IPS-15b (cell line): ENCODE data around the gene C6orf136.
"Not testable (repeated sequence)": the region's sequence is repeated elsewhere in the genome, so short reads cannot be mapped to it uniquely, and the experiment has no call there.

ENCODE experiments used
- H3K27me3 ChIP-seq: one replicate; pipeline ENCODE4 v1.6.1; 2013; ENCODE audit warnings: low read length; ENCODE audit not compliant: control insufficient read depth, insufficient read depth
- H3K36me3 ChIP-seq: one replicate; pipeline ENCODE4 v1.6.1; 2013; ENCODE audit warnings: low read length; ENCODE audit not compliant: control insufficient read depth, insufficient read depth
- H3K4me1 ChIP-seq: one replicate; pipeline ENCODE4 v1.6.1; 2013; ENCODE audit warnings: mild to moderate bottlenecking, low read length; ENCODE audit not compliant: control insufficient read depth, insufficient read depth
- H3K4me3 ChIP-seq: one replicate; pipeline ENCODE4 v1.5.1; 2013; ENCODE audit warnings: low read depth, low read length
- H3K9ac ChIP-seq: one replicate; pipeline ENCODE4 v1.6.1; 2013; ENCODE audit warnings: low read depth, mild to moderate bottlenecking, low read length
- H3K9me3 ChIP-seq: one replicate; pipeline ENCODE4 v1.6.1; 2013; ENCODE audit warnings: mild to moderate bottlenecking, low read length; ENCODE audit not compliant: control insufficient read depth, insufficient read depth

C6orf136 gene, protein sequence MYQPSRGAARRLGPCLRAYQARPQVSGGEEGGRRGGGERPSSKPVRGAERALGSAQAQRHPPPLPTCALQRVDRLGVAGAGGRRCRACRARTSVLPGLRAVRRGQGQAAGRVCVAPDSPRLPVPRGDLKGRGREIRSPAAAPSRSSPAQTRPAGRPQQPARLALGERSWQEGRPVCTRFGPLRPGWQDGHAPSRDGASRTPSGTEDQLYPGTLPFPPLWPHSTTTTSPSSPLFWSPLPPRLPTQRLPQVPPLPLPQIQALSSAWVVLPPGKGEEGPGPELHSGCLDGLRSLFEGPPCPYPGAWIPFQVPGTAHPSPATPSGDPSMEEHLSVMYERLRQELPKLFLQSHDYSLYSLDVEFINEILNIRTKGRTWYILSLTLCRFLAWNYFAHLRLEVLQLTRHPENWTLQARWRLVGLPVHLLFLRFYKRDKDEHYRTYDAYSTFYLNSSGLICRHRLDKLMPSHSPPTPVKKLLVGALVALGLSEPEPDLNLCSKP

DNA sequence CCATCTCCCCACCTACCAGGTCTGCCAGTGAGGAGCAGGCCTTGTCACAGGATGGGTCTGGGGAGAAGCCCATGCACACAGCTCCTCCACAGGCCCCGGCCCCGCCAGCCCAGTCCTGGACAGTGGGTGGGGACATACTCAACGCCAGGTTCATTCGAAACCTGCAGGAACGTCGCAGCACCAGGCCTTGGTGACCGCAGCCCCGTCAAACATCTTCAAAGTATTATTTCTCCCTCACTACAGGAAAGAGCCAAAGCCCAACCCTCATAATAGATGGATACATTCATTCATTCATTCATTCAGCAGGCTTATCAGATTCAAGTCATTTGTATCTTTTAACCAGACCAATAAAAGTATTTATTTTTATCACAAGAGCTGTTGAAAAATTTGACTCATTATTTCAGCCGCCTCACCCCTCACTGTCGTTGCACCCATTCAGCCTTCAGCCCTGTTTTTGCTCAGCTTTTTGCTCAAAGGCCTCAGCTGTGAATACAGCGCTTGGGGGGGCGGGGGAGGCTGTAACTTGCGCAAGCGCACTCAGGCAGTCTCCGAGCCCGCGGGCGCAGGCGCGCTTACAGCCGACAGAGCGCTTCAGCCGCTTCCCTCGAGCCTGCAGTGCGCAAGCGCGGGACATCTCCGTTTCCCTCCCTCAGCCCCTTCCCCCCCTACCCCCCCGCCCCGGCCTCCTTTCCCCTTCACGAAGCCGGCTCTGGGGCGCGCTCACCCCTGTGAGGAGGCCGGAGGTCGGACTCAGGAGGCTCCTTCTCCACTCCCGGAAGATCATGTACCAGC, at the start of gene C6orf136:
Gene C6orf136 (plus strand): TSS at position 684 of the 792 bp plus-strand sequence. CDS start 99 bp downstream, at position 783.
- peak within 1 kb of the TSS; percentile 90 for H3K4me3 ChIP-seq
- peaks cover 7% of the 10 kb centered on the region for H3K36me3 ChIP-seq
- no peaks in the 10 kb centered on the region for H3K9me3 ChIP-seq
- H3K4me1 ChIP-seq, result peaks cover 6% of the 10 kb centered on the region
- H3K9ac ChIP-seq, result peak within 1 kb of the TSS; percentile 81
- no peaks in the 10 kb centered on the region for H3K27me3 ChIP-seq

DNA sequence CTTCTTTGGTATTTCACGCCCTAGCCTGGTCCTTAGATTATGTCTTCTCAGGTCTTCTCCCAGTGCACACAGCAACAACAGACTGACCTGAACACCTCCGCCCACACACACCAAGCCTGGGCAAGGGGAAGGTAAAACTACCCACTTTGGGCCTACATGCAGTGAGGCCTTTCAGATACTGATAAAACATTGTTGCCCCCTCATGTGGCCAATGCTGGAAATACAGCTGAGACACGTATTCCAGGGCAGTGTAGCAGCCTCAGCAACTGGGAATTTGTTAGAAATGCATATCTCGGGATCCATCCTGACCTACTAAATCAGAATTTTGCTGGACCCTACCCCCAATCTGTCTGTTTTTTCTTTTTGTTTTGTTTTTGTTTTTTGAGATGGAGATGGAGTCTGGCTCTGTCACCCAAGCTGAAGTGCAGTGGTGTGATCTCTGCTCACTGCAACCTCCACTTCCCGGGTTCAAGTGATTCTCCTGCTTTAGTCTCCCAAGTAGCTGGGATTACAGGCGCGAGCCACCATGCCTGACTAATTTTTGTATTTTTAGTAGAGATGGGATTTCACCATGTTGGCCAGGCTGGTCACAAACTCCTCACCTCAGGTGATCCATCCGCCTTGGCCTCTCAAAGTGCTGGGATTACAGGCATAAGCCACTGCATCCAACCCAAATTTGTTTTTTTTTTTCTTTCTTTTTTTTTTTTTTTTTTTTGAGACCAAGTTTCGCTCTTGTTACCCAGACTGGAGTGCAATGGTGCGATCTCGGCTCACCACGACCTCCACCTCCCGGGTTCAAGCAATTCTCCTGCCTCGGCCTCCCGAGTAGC, 49.4 kb upstream of the C6orf136 start:
- not testable (repeated sequence) for H3K27me3 ChIP-seq, H3K4me1 ChIP-seq, H3K9me3 ChIP-seq, H3K9ac ChIP-seq, H3K4me3 ChIP-seq
- peaks cover 22% of the 10 kb centered on the region for H3K36me3 ChIP-seq

DNA sequence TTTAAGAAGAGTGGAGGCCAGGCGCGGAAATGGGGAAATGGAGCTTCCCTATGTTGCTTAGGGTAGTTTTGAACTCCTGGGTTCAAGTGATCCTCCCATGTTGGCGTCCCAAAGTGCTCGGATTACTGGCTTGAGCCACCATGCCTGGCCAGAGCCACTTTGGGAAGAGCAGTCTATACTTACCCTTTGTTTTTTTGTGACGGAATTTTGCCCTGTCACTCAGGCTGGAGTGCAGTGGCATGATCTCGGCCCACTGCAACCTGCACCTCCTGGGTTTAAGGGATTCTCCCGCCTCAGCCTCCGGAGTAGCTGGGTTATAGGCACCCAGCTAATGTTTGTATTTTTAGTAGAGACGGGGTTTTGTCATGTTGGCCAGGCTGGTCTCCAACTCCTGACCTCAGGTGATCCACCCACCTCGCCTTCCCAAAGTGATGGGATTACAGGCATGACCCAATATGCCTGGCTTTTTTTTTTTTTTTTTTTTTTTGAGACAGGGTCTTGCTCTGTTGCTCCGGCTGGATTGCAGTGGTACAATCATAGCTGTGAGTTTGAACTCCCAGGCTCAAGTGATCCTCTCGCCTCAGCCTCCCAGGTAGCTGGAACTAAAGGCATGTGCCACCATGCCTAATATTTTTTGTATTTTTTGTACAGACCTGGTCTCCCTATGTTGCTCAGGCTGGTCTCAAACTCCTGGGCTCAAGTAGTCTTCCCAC, 47.9 kb upstream of the C6orf136 start:
- H3K4me3 ChIP-seq, result no peak overlapping the region
- H3K36me3 ChIP-seq, result peaks cover 35% of the 10 kb centered on the region
- no peaks in the 10 kb centered on the region for H3K4me1 ChIP-seq
- no peak overlapping the region for H3K9ac ChIP-seq
- H3K27me3 ChIP-seq, result no peaks in the 10 kb centered on the region
- H3K9me3 ChIP-seq, result no peaks in the 10 kb centered on the region

DNA sequence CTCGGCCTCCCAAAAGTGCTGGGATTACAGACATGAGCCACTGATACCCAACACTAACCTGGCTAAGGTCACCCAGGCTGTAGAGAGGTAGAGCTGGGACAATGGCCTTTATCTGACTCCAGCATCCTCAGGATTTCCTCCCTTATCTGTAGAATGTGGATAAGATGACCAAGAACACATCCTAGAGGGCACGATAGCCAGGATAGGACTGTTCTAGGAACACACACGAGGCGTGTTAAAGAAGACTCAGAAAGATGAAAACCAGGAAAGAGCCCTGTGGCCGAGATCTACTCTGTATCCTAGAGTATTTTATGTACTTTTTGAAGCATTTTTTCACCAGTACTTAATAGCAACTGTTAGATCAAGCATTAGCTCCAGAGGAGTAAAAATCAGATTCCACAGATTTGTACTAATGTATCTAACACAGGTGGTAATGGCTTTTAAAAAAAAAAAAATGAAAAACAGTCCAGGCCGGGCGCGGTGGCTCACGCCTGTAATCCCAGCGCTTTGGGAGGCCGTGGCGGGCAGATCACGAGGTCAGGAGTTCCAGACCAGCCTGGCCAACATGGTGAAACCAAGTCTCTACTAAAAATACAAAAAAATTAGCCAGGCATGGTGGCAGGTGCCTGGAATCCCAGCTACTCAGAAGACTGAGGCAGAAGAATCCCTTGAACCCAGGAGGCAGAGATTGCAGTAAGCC, 47.2 kb upstream of the C6orf136 start:
- Histone ChIP-seq H3K4me3 (no peak overlapping the region), H3K9ac (no peak overlapping the region), H3K36me3 (peaks cover 42% of the 10 kb centered on the region), H3K4me1 (no peaks in the 10 kb centered on the region), H3K27me3 (no peaks in the 10 kb centered on the region), H3K9me3 (no peaks in the 10 kb centered on the region)

DNA sequence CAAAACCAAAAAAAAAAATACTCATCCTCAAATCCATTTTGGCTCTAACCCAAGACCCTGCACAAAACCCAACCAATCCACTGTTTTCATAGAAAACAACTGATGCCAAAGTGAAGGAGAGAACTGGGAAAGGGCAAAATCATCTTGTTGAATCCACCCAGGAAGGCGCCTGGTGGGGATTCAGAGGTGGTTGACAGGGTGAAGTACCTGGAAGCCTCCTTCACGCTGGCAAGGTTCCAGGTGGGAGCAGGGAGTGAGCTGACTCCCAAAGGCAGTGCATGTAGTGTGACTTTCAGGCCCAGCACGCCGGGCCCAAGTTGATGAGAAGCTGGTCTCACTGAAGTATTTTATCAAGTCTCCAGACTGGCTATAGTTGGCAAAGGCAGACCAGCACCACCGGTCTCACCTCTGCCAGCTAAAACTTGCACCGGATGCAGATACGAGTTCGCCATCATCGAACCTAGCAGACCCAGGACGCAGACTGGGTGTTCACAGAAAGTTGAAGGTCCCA, 46.4 kb upstream of the C6orf136 start:
- H3K36me3 ChIP-seq, result peaks cover 49% of the 10 kb centered on the region
- H3K9ac ChIP-seq, result no peak overlapping the region
- no peaks in the 10 kb centered on the region for H3K9me3 ChIP-seq
- H3K4me1 ChIP-seq, result no peaks in the 10 kb centered on the region
- H3K4me3 ChIP-seq, result no peak overlapping the region
- no peaks in the 10 kb centered on the region for H3K27me3 ChIP-seq

DNA sequence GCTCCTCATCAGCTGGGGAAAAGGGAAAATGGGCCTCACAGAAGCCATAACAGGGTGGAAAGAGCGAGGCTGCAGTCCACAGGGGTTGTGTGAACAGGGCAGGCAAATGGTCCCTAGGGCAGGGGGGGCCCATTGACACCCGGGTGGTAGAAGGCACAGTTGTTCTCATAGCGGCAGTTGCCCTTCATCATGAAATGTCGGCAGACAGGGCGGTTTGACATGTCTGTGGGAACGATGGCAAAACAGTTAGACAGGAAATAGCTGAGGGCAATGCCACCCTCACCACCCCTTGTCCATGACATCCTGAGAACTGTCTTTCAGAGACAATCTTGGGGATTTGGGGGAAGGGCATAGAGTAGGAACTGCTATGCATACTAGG, 45.5 kb upstream of the C6orf136 start:
- Histone ChIP-seq H3K9ac (no peak overlapping the region), H3K4me1 (no peaks in the 10 kb centered on the region), H3K27me3 (no peaks in the 10 kb centered on the region), H3K36me3 (peaks cover 57% of the 10 kb centered on the region), H3K4me3 (no peak overlapping the region), H3K9me3 (no peaks in the 10 kb centered on the region)

DNA sequence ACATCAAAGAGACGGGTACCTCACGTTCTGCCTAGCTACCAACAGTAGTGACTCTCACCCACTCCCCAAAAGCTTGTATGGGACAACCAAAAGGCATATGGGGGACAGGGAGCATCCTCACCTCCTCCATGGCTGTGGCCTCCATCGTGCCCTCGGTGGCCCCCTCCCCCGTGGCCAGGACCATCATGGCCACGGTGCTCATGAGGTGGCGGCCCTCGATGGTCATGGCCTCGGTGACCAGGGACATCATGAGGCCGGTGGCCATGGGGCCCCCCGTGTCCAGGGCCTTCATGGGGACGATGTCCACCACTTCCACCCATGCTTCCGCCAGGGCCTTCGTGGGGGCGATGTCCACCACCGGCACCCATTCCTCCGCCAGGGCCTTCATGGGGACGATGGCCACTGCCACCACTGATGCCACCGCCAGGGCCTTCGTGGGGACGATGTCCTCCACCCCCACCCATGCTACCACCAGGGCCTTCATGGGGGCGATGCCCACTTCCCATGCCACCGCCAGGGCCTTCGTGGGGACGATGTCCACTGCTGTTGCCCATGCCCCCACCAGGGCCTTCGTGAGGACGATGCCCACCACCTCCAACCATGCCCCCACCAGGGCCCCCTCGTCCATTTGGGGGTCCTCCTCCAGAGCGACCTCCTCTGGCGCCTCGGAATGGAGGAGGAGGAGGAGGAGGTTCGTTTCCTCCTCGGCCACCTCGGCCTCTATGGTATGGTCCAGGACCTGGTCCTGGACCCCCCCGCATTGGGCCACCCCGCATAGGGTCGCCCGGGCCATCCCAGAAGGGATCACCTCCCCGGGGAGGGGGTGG, 44.9 kb upstream of the C6orf136 start:
- Histone ChIP-seq H3K9ac (no peak overlapping the region), H3K4me3 (no peak overlapping the region), H3K9me3 (no peaks in the 10 kb centered on the region), H3K4me1 (no peaks in the 10 kb centered on the region), H3K36me3 (peaks cover 63% of the 10 kb centered on the region), H3K27me3 (no peaks in the 10 kb centered on the region)

DNA sequence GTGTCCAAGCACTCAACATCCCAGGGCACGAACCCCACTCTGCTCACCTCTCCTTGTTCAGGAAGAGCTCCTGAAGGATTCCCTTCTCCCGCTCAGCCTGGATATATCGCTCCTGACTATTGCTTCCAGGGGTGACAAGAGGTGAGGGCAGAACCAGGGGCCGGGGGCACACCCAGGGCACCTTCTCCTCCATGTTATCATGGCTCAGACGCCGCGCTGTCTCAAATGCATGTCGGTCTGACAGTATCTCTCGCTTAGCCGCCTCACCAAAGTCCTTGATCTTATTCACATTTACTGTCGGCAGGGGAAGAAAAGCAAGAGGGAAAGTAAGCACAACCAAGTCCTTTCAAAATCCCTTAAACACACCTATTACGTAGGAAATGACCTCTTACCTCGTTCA, 43.0 kb upstream of the C6orf136 start:
- Histone ChIP-seq H3K4me1 (no peaks in the 10 kb centered on the region), H3K4me3 (no peak overlapping the region), H3K9ac (no peak overlapping the region), H3K36me3 (peaks cover 67% of the 10 kb centered on the region), H3K27me3 (no peaks in the 10 kb centered on the region), H3K9me3 (no peaks in the 10 kb centered on the region)

DNA sequence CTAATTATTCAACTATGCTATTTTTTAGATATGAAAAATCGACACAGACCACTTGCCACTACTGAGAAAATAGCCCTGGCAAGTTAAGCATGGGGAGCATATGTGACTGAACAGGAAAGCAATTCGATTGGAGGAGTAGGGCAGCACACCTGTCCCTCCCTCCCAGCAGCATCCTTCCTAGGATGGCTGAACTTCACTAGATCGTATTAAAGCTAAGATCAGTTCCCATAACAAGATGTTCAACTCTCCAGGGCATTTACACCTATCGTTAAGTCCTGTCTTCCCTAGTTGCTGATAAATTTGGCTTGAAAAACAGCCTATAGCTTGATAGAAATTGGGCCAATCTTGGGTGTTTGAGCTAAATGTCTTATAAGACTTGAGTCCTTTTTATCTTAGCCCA, 36.9 kb upstream of the C6orf136 start:
- H3K9ac ChIP-seq, result no peak overlapping the region
- H3K36me3 ChIP-seq, result peaks cover 29% of the 10 kb centered on the region
- no peaks in the 10 kb centered on the region for H3K9me3 ChIP-seq
- no peak overlapping the region for H3K4me3 ChIP-seq
- peaks cover 14% of the 10 kb centered on the region for H3K4me1 ChIP-seq
- H3K27me3 ChIP-seq, result no peaks in the 10 kb centered on the region
